SU-DHL-6 (cell line): ENCODE measurements around the gene THAP5.

Experiments used
- CTCF ChIP-seq: fragments of 200-600 bp; sonication (generic); IDR thresholded peaks from one replicate; pipeline ENCODE4 v1.5.1; 2017; ENCODE audit warnings: antibody characterized with exemption, mild to moderate bottlenecking, low read length, moderate library complexity; ENCODE audit not compliant: insufficient read depth, poor library complexity, severe bottlenecking
- EZH2phosphoT487 ChIP-seq: fragments of 200-600 bp; sonication (generic), shearing (Covaris generic); conservative IDR thresholded peaks from 2 replicates; pipeline ENCODE4 v1.6.1; 2018; ENCODE audit warnings: mild to moderate bottlenecking, antibody characterized with exemption, low read length, moderate library complexity, mixed read lengths

GRCh38 chr7:108561047-108561619 lies 8.4 kb downstream of the THAP5 start:
- no peak for TF ChIP-seq CTCF
- no peak for TF ChIP-seq EZH2phosphoT487
